Gastroesophageal sphincter (tissue), 3 donors: ENCODE measurements around the gene HDAC4.

Experiments
- EP300 ChIP-seq: sonication (generic); formaldehyde crosslinking; IDR thresholded peaks from one replicate; pipeline ENCODE4 v1.6.1; 2017; ENCODE audit warnings: antibody characterized with exemption, mild to moderate bottlenecking
- POLR2A ChIP-seq, 2 donors: fragments of 450-650 bp; IDR thresholded peaks; one replicate each; pipeline ENCODE4 v1.6.1; 2017; ENCODE audit warnings: antibody characterized with exemption in 2 of 2, mild to moderate bottlenecking in 2 of 2, moderate library complexity in 1 of 2
- TF ChIP-seq, protein P1 (sequence below), 4 experiments: fragments of 200-600 bp in 2 of 4; fragments of 450-650 bp in 2 of 4; sonication (generic) in 1 of 4; IDR thresholded peaks; one replicate each; pipeline ENCODE4 v1.5.1; 2017 to 2019; ENCODE audit warnings: antibody characterized with exemption in 4 of 4, mild to moderate bottlenecking in 2 of 4, moderate library complexity in 2 of 4

DNA sequence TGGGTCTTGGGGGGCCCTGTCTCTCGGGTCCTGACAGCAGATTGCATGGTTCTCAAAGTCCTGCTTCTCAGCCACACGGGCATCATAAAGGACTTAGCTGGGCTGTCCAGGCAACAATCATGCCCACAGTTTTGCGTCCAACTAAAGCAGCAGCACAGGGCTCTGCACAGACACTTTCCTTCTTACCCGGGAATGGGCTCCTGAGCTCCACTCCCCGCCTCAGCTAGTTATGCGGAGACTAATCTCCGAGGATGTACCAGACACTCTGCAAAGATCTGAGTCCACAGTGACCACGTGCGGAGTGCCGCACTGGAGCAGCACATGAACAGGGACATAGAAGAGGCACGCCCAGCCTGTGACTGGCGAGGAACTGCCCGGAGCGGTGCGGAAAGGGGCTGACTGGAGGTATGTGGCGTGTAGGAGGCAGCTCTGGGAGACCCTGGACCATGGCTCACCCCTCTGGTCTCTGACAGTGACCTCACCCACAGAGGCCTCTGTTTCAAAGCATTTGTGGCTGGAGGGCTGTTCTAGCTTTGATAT lies 270.0 kb downstream of the HDAC4 start:
- TF ChIP-seq EP300 (no peak), POLR2A (IDR thresholded peaks at IDR 0.05) (no peak)
- TF ChIP-seq, protein P1, sequence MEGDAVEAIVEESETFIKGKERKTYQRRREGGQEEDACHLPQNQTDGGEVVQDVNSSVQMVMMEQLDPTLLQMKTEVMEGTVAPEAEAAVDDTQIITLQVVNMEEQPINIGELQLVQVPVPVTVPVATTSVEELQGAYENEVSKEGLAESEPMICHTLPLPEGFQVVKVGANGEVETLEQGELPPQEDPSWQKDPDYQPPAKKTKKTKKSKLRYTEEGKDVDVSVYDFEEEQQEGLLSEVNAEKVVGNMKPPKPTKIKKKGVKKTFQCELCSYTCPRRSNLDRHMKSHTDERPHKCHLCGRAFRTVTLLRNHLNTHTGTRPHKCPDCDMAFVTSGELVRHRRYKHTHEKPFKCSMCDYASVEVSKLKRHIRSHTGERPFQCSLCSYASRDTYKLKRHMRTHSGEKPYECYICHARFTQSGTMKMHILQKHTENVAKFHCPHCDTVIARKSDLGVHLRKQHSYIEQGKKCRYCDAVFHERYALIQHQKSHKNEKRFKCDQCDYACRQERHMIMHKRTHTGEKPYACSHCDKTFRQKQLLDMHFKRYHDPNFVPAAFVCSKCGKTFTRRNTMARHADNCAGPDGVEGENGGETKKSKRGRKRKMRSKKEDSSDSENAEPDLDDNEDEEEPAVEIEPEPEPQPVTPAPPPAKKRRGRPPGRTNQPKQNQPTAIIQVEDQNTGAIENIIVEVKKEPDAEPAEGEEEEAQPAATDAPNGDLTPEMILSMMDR (IDR thresholded peaks at IDR 0.05) = no peak
